LNCaP clone FGC (cell line): Measurements from ENCODE around the gene PNLIP.

Experiments used
- DNase-seq: peaks from one replicate; pipeline ENCODE4 v3.0.0-alpha.2; 2011; ENCODE audit warnings: low read depth
- H3K4me3 ChIP-seq: 2 replicates; pipeline ENCODE4 v1.5.1; 2011; ENCODE audit warnings: mild to moderate bottlenecking, low read depth, low read length, control low read depth
- TF ChIP-seq, protein P1 (sequence below): IDR thresholded peaks from 2 replicates; pipeline ENCODE4 v1.5.1; 2012; ENCODE audit warnings: mild to moderate bottlenecking; ENCODE audit not compliant: control insufficient read depth, insufficient read depth; ENCODE audit errors: extremely low read depth

PNLIP gene

DNA sequence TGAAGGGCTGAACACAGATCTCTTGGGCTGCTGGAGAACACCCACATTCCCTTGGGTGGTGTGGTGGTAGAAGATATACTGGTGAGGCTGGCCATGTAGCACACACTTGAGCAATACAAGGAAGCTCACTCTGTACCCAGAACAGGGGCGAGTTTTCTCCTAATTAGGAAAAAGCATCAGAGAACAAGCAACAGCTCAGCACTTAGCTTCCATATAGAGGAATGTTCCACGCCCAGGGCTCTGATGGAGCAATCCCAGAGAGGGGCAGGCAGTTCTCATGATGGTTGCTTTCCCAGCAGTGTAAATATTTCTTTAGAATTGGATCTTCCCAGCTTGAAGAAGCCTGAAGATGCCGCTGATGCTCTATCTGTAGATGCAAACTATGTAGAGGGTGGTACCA lies 21.0 kb upstream of the PNLIP start:
- TF ChIP-seq, protein P1, sequence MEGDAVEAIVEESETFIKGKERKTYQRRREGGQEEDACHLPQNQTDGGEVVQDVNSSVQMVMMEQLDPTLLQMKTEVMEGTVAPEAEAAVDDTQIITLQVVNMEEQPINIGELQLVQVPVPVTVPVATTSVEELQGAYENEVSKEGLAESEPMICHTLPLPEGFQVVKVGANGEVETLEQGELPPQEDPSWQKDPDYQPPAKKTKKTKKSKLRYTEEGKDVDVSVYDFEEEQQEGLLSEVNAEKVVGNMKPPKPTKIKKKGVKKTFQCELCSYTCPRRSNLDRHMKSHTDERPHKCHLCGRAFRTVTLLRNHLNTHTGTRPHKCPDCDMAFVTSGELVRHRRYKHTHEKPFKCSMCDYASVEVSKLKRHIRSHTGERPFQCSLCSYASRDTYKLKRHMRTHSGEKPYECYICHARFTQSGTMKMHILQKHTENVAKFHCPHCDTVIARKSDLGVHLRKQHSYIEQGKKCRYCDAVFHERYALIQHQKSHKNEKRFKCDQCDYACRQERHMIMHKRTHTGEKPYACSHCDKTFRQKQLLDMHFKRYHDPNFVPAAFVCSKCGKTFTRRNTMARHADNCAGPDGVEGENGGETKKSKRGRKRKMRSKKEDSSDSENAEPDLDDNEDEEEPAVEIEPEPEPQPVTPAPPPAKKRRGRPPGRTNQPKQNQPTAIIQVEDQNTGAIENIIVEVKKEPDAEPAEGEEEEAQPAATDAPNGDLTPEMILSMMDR, result no peak

DNA sequence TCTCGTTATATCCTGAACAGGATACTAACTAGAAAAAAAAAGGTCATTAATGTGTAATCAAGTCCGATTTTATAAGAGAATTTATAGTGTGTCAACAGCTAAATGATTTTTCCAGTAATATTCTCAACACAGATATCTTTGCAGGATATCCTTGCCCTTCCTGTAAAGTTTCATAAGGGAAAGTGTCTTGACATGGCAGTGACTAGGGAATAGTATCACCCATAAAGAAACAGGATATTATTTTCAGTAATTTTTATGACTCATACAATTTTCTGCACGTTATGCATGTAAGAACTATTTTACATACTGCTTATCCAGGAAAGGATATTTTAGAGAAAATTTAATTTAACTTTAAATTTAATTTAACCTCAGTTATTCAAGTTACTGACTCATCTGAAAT lies 19.5 kb upstream of the PNLIP start:
- TF ChIP-seq, protein P1, result no peak
- no peak overlapping the region for H3K4me3 ChIP-seq
- no peak for DNase-seq

More for the DNA sequence above, 21.0 kb upstream of the PNLIP start:
- no peak overlapping the region for H3K4me3 ChIP-seq
- no peak for DNase-seq

DNA sequence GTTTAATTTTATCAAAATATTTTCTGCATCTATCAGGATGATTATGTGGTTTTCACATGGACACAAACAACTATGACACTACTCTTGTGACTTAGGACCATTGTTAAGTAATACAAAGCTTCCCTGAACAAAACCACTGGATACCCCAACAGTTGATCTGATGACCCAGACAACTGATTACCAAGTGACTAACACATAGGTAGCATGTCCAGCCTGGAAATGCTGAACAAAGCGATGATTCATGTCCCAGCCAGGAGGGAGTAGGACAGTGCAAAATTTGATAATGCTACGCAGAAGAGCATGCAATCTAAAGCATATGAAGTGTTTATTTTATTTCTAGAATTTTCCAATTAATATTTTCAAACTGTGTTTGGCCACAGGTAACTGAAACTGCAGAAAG lies 8.9 kb upstream of the PNLIP start:
- DNase-seq, result no peak
- TF ChIP-seq, protein P1, result no peak
- no peak overlapping the region for H3K4me3 ChIP-seq

DNA sequence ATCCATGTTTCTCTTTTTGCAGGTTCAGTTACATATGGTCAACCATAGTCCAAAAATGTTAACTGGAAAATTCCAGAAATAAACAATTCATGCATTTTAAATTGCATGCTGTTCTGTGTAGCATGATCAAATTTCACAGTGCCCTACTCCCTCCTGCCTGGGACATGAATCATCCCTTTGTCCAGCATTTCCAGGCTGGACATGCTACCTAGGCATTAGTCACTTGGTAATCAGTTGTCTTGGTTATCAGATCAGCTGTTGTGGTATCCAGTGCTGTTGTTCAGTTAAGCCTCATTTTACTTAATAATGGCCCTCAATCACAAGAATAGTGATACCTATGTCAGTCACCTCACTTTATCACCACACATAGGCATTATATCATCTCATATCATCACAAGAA lies 7.3 kb upstream of the PNLIP start:
- no peak for DNase-seq
- TF ChIP-seq, protein P1, result no peak
- H3K4me3 ChIP-seq, result no peak overlapping the region

DNA sequence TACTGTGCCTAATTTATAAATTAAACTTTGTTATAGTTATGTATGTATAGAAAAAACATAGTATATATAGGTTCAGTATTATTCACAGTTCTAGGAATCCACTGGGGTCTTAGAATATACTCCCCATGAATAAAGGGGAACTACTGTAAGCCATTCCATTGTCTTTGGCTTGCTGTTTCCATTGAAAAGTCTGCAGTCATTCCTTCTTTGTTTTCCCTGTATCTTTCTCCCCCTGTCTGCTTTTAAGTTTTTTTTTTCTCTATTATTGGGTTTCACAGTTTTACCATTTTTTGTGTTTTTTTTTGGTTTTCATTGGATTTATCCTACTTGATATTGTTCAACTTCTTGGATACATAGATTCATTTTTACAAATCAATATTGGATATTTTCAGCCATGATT lies 6.7 kb upstream of the PNLIP start:
- TF ChIP-seq, protein P1, result no peak
- no peak overlapping the region for H3K4me3 ChIP-seq
- no peak for DNase-seq

DNA sequence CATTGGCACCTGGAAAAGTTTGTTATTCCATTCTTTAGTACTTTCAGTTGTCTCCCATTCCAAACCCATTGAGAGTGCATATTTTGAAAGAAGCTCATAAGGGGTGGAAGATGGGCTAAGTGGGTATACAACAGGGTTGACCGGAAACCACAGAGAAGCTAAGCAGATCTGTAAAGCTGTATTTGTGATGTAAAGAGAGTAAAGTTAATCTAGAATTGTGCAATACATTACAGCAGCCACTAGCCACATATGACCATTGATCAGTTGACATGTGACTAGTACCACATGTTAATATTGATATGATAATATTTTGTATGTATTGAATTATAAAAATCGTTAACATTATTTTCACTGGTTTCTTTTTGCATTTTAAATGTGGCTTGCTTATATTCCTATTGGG lies 4.9 kb upstream of the PNLIP start:
- TF ChIP-seq, protein P1, result no peak
- H3K4me3 ChIP-seq, result no peak overlapping the region
- no peak for DNase-seq

DNA sequence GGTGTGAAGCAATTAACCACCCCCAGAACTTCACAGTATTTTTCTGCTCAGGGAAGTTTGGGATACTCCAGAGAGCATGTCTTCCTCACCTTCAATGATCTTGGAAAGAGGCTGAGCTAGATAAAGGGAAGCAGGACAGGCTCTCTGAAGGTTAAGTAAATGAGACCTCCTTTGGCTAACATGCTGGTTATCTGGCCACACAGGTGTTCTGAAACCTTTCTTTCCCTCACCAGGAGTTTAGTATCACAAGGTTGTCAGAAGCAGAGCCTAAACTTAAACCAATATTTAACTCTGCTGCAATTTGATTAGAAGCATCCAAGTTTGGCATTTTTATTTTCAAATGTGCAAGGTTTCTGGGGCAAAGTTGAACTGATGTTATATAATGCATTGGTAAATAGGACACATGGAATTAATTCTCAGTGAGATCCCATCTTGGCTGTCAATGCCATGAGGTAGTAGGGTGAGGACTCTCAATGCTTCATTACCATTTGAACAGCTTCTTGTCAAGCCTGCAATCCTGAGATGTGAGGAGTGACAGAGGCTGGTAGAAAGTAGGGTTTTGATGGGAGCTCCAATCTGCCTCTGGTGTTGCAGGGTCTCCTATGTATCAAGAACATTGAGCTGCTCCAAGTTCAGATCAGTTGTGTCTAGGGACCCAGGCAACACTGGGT lies 3.6 kb upstream of the PNLIP start:
- TF ChIP-seq, protein P1, result no peak

More for the DNA sequence above, 3.6 kb upstream of the PNLIP start:
- no peak for DNase-seq
- no peak overlapping the region for H3K4me3 ChIP-seq
